Body of pancreas (tissue), 4 donors: Measurements from ENCODE around the gene RABEP2. TPM values are rescaled to one million over a fixed set of nuclear protein-coding genes. Genes with fewer than 3 reads are reported as not detected.

Experiments used
- ATAC-seq: fragments of 150-250 bp; one replicate; pipeline ENCODE4 v1.9.1; 2016
- DNase-seq, 4 donors: peaks; one replicate each; pipeline ENCODE4 v3.0.0-alpha.2; 2019
- H3K27ac ChIP-seq, 4 donors: fragments of 200-600 bp; sonication (generic); 1 replicate in 3 of 4; 2 replicates in 1 of 4; pipeline versions ENCODE4 v1.5.1 to v1.6.1; 2016 to 2019; ENCODE audit warnings: mild to moderate bottlenecking in 1 of 4, mixed read lengths in 1 of 4, moderate library complexity in 1 of 4
- H3K27me3 ChIP-seq, 2 donors: fragments of 200-600 bp; sonication (generic); one replicate each; pipeline ENCODE4 v1.6.0; 2016; ENCODE audit warnings: mild to moderate bottlenecking in 1 of 2
- H3K36me3 ChIP-seq, 2 donors: fragments of 200-600 bp; sonication (generic); replicated peaks in 1 of 2; 2 replicates each; pipeline ENCODE4 v1.5.1; 2016; ENCODE audit warnings: low read depth in 2 of 2; ENCODE audit not compliant: insufficient read depth in 1 of 2
- H3K4me1 ChIP-seq: fragments of 200-600 bp; sonication (generic); one replicate; pipeline ENCODE4 v1.6.0; 2016
- H3K4me3 ChIP-seq, 2 donors: fragments of 200-600 bp; sonication (generic); 1 replicate in 1 of 2; 2 replicates in 1 of 2; pipeline ENCODE4 v1.5.1; 2016 to 2019
- H3K9me3 ChIP-seq, 3 donors: fragments of 200-600 bp; sonication (generic); 1 replicate in 2 of 3; 2 replicates in 1 of 3; pipeline ENCODE4 v1.5.1; 2016
- CTCF ChIP-seq, 7 experiments: fragments of 450-650 bp in 4 of 7; fragments of 200-600 bp in 3 of 7; sonication (generic) in 3 of 7; IDR thresholded peaks; one replicate each; pipeline ENCODE4 v1.5.1; 2016 to 2019; ENCODE audit warnings: antibody characterized with exemption in 7 of 7
- POLR2A ChIP-seq, 3 donors: fragments of 450-650 bp; IDR thresholded peaks; one replicate each; pipeline ENCODE4 v1.6.1; 2016; ENCODE audit warnings: antibody characterized with exemption in 3 of 3, mild to moderate bottlenecking in 2 of 3
- WGBS, 2 donors: methylation state at CpG; one replicate each; pipeline ENCODE4 v1.1.5; 2017; 5-methylcytosine and 5-hydroxymethylcytosine counted together
- intact Hi-C: fragments of 100-400 bp; cut with DNase I; formaldehyde crosslinking; loops from one replicate; pipeline ENCODE4 v1.15.1; 2023
- total RNA-seq, 2 donors: library from RNA; depleted of rRNA; stranded (reverse); fragments of >200 nt; gene quantifications; one replicate each; pipeline ENCODE4 v1.1.0, GENCODE V29; 2016

Gene RABEP2
- total RNA-seq, 2 donors from 2014 or later, result 27.2 to 118 TPM

GRCh38 chr16:28905229-28905754 is 19.7 kb downstream of the RABEP2 start:
- Histone ChIP-seq H3K4me3 (no peak overlapping the region), H3K9me3 (no peaks in the 10 kb centered on the region), H3K27me3 (no peaks in the 10 kb centered on the region), H3K27ac (no peak overlapping the region), H3K4me1 (no peaks in the 10 kb centered on the region), H3K36me3 (peaks cover 0 to 7% of the 10 kb centered on the region in 2 donors)
- intact Hi-C loops, result no loop called here
- no peak for ATAC-seq
- 90% methylated on average over 2 to 9 of the region's 9 CpGs for WGBS, 2 donors
- DNase-seq, result no peak
- no peak for TF ChIP-seq CTCF (IDR thresholded peaks at IDR 0.05)
- no peak for TF ChIP-seq POLR2A (IDR thresholded peaks at IDR 0.05)

GRCh38 chr16:28904828-28905227 is 20.2 kb downstream of the RABEP2 start:
- Histone ChIP-seq H3K4me3 (no peak overlapping the region), H3K9me3 (no peaks in the 10 kb centered on the region), H3K36me3 (peaks cover 0 to 7% of the 10 kb centered on the region in 2 donors), H3K27ac (no peak overlapping the region), H3K27me3 (no peaks in the 10 kb centered on the region), H3K4me1 (no peaks in the 10 kb centered on the region)
- intact Hi-C loops, result no loop called here
- ATAC-seq (no peak), DNase-seq (no peak)
- no peak for TF ChIP-seq CTCF (IDR thresholded peaks at IDR 0.05)
- no peak for TF ChIP-seq POLR2A (IDR thresholded peaks at IDR 0.05)
- 93 to 96% methylated on average over 5 to 15 of the region's 16 CpGs for WGBS, 2 donors

GRCh38 chr16:28904363-28904762 is 20.7 kb downstream of the RABEP2 start:
- Histone ChIP-seq H3K27me3 (no peaks in the 10 kb centered on the region), H3K9me3 (no peaks in the 10 kb centered on the region), H3K4me1 (no peaks in the 10 kb centered on the region), H3K36me3 (peaks cover 0 to 7% of the 10 kb centered on the region in 2 donors), H3K4me3 (no peak overlapping the region), H3K27ac (no peak overlapping the region)
- WGBS, 2 donors, result 68 to 90% methylated on average over 8 to 14 of the region's 14 CpGs
- no peak for DNase-seq
- TF ChIP-seq CTCF (IDR thresholded peaks at IDR 0.05) (no peak), POLR2A (IDR thresholded peaks at IDR 0.05) (no peak)
- ATAC-seq, result no peak
- intact Hi-C loops, result no loop called here

- H3K4me1 ChIP-seq, result no peaks in the 10 kb centered on the region
- H3K27me3 ChIP-seq, result no peaks in the 10 kb centered on the region
- H3K27ac ChIP-seq, result no peak overlapping the region
- ATAC-seq (no peak), DNase-seq (no peak)
- no peak for TF ChIP-seq CTCF (IDR thresholded peaks at IDR 0.05)
- intact Hi-C loops, result no loop called here
- no peak overlapping the region for H3K4me3 ChIP-seq
- no peaks in the 10 kb centered on the region for H3K9me3 ChIP-seq
- peaks cover 0 to 5% of the 10 kb centered on the region in 2 donors for H3K36me3 ChIP-seq
- 56 to 58% methylated on average over 11 to 28 of the region's 29 CpGs for WGBS, 2 donors
Measured at GRCh38 chr16:28903344-28904042, 21.5 kb downstream of the RABEP2 start.

- 51 to 57% methylated on average over 11 of the region's 11 CpGs for WGBS, 2 donors
- Histone ChIP-seq H3K4me1 (no peaks in the 10 kb centered on the region), H3K9me3 (no peaks in the 10 kb centered on the region), H3K27me3 (no peaks in the 10 kb centered on the region), H3K4me3 (no peak overlapping the region), H3K36me3 (peaks cover 0 to 2% of the 10 kb centered on the region in 2 donors), H3K27ac (no peak overlapping the region)
- intact Hi-C loops, result no loop called here
- TF ChIP-seq CTCF (IDR thresholded peaks at IDR 0.05) (no peak), POLR2A (IDR thresholded peaks at IDR 0.05) (no peak)
- ATAC-seq (no peak), DNase-seq (no peak)
Measured at GRCh38 chr16:28902909-28903308, 22.1 kb downstream of the RABEP2 start.
